ENCODE measurements around the gene AGAP1.

The AGAP1 gene

GRCh38 chr2:235988271-235989015, 494.6 kb downstream of the AGAP1 start:
- no peak for DNase-seq

DNA sequence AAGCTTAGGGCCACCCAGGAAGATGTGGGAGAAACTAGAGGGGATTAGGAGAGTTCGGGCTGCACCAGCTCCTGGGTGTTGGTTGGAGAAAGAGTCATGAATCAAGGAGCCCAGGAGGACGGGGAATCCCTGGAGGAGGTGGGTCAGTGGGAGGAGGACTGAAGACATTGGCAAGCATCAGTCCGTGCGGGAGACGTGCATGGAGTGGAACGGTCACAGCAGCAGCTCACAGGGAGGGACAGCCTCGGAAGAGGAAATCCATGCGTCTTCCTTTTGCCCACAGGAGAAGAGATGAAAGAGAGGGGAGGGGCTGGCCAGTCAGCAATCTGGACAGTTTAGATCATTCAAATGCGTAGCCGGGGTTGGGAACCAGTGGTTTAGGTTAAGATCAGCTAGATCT, 495.7 kb downstream of the AGAP1 start:
- DNase-seq = no peak

- no peak for DNase-seq
Measured at GRCh38 chr2:235990344-235990743, 496.5 kb downstream of the AGAP1 start.

DNA sequence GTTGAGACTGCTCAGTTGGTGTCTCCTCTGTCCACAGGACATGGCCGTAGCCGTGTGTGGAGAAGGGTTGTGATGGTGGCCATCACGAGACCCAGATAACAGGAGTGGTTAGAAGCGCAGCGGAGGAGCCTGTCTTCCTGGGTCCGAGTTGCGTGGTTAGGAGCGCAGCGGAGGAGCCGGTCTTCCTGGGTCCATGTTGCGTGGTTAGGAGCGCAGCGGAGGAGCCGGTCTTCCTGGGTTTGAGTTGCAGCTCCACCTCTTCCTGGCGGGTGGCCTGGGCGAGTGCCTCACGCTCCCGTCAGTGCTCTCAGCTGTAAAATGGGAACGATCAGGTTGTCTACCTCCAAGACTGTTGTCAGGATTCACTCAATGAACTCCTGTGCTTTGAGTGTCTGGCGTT, 498.2 kb downstream of the AGAP1 start:
- DNase-seq = no peak

GRCh38 chr2:235996419-235996818, 502.6 kb downstream of the AGAP1 start:
- DNase-seq = no peak

GRCh38 chr2:235999011-235999410, 505.2 kb downstream of the AGAP1 start:
- no peak for DNase-seq

GRCh38 chr2:236001166-236001828, 507.5 kb downstream of the AGAP1 start:
- no peak for DNase-seq

GRCh38 chr2:236001854-236002253, 508.0 kb downstream of the AGAP1 start:
- no peak for DNase-seq

DNA sequence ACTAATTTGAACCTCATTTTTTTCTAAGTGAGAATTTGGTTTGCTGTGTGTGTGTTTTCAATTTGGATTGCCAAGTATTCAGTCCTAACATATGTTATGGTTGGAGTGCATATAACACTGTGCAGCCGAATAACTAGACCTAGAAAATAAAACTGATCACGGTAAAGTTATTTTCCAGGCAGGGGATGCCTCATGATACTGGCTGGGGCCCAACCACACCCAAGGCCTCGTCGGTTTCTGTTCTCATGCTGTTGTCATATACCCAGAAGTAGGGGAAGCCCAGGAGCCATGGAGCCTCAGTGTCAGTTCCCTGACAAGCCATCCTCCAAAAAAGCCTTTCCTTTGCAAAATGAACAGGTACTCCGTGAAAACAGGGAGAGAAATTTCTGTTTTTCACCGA, 514.2 kb downstream of the AGAP1 start:
- no peak for DNase-seq

- DNase-seq = no peak
Measured at GRCh38 chr2:236008857-236009256, 515.0 kb downstream of the AGAP1 start.

GRCh38 chr2:236010920-236011685, 517.3 kb downstream of the AGAP1 start:
- DNase-seq = no peak

DNA sequence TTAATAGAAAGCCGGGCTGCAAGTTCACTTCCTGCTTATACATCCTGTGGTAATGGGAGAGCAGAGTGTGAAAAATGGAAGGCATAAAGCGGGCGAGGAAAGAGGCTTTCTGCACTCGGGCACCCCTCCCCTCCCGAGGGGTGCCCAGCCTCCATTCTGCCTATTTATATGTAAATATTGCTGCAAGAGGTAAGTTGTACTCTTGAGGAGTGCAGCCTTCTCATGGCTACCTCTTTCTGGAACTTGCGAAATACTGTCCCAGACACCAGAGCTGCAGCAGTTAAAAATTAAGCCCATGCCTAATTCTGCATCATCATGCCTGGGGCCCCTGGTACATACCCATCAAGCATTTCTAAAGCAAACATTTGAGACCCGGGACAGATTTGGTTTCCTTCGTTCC, 518.3 kb downstream of the AGAP1 start:
- no peak for DNase-seq

GRCh38 chr2:236014408-236015131, 520.7 kb downstream of the AGAP1 start:
- no peak for DNase-seq

GRCh38 chr2:236015171-236015570, 521.3 kb downstream of the AGAP1 start:
- no peak for DNase-seq

DNA sequence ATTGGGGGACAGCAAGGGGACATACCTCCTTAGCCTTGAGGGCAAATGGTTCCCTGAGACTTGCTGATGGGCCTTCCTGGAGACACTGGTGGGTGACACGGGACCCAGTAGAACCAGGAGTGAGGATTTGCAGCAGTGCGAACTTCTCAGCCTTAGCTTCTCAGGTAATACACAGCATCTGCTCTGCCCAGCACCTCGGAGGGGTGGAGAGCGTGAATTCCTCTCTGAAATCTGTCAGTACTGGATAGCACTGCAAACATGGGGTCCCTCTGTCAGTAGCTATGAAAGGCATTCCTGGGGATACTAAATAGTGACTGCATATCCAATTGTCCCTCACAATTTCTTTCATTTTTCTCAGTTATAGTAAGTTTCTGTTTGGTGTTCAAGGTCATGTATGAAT, 522.7 kb downstream of the AGAP1 start:
- no peak for DNase-seq

DNA sequence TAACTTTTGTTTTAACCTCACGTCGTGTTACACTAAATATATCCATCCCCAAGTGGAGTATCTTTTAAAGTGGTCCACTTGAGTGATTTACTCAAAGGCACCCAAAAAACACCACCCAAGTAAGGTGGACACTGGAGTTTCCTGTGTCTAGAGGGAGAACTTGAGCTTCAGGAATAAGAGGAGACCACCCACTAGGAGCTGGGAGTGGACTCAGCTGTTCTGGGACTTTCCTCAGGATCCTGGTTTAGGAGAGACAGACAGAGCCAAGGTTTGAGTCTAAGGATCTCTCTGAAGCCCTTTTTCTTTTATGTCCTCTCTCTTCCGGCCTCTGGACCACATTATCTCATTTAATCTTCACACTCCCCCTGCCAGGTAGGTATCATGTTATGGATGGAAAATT, 523.6 kb downstream of the AGAP1 start:
- no peak for DNase-seq

- no peak for DNase-seq
Measured at GRCh38 chr2:236019434-236019833, 525.6 kb downstream of the AGAP1 start.

DNA sequence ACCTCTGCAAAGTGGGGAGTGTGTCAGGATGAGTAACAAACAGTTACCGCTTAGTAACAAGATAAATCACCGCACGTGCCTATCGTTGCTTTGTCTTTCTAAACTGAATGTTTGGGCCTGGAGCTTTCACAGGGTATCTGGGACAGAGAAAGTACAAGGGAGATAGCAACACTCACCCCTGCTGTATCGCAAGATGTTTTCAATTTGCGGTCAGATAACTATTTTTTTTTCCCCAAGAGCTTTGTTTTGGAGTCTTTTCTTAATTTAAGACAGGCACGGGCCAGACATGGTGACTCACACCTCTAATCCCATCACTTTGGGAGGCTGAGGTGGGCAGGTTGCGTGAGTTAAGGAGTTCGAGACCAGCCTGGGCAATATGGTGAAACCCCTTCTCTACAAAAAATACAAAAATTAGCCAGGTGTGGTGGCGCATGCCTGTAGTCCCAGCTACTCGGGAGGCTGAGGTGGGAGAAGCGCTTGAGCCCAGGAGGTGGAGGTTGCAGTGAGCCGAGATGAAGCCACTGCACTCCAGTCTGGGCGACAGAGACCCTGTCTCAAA, 527.7 kb downstream of the AGAP1 start:
- no peak for DNase-seq

DNA sequence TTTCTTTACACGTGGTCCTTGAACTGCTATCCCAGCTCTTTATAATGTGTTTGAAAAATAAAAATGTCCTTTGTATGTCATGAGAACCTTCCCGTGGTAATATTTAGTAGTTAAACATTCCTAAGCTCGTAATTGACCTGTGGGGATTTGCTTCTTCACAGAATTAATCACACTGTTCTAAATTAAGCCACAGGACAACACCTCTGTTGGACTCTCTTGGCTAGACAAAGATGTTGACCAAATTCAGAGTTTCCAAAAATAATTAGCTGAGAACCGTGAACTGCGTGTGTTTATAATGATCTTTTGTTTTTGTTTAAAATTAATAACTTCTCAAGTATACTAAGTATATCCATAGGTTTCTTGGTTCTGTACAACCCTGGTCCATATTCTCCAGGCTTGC, 528.3 kb downstream of the AGAP1 start:
- DNase-seq = no peak

DNA sequence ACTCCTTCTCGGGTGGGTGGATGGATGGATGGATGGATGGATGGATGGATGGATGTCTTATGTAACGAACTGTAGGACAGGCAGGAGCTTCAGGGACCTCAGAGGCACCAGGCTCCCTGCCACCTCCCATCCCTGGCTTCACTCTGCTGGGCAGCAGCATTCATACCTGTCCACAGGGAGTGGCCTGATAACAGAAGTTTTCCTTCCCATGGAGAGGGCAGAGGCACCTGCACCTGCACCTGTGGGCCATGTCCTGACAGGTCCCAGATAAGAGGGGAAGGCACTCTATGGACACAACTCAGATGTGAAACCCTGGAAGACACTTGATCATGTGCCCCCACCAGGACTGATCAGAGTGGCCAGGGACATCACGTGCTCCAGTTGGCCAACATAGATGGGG, 532.0 kb downstream of the AGAP1 start:
- DNase-seq = no peak

GRCh38 chr2:236026841-236027240, 533.0 kb downstream of the AGAP1 start:
- DNase-seq = no peak

GRCh38 chr2:236028066-236028465, 534.2 kb downstream of the AGAP1 start:
- no peak for DNase-seq

GRCh38 chr2:236033462-236033861, 539.6 kb downstream of the AGAP1 start:
- DNase-seq = no peak

Data from NCI-H1048 (cell line).